Measurements from ENCODE around the gene PGRMC2.
"Not testable (repeated sequence)": the region's sequence is repeated elsewhere in the genome, so short reads cannot be mapped to it uniquely, and the experiment has no call there.

PGRMC2 gene

DNA sequence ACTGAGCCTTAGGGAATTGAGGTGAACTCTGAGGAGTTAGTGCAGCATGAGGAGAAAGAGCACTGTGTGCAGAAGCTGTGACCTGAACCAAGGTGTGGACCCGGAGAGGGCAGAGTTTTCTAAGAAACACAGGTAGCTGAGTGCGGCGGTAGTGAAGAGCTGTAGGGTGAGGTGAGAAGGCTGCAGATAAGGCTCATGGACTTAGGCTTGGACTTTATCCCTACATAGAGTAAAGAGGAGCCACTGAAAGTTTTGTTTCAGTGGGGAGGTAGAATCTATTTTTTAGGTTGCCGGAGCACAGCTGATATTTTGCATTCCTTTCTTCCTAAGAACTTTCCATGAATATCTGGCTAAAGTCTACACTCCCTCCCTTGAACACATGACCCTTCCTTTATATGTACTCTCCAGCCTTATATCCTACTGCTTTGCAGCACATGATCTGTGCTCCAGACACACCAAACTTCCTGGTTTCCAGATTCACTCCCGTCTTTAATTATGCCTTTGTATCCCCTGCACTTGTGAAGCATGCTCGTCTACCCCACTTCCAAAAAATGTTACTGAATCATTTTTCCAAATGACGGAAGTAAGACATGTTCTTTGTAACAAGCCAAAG lies 10.6 kb upstream of the PGRMC2 start:
- DNase-seq: no peak

- DNase-seq: no peak
These were observed 7.6 kb upstream of the PGRMC2 start for GRCh38 chr4:128295255-128295654.

- DNase-seq: no peak
These were observed 6.9 kb upstream of the PGRMC2 start for GRCh38 chr4:128294464-128294863.

GRCh38 chr4:128292349-128292748 lies 4.7 kb upstream of the PGRMC2 start:
- no peak for DNase-seq

GRCh38 chr4:128291096-128291495 lies 3.5 kb upstream of the PGRMC2 start:
- no peak for DNase-seq

DNA sequence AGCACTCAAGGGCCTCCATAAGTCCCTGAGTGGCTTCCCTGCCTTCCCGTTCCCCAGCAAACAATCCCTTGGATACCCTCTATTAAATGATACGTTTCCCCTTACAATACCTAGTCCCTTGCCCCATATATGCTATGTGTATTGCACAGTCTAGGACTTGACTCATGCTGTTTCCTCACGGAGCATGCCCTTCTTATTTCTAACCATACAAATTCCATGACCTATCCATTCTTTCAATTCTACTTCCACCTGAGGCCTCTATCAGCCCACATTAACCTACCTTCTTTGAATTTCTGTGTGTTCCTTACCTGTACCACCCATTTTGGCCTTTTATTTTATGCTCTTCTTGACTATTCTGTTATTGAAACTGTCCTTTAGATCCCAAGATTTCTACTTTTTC lies 2.9 kb upstream of the PGRMC2 start:
- DNase-seq: no peak

DNA sequence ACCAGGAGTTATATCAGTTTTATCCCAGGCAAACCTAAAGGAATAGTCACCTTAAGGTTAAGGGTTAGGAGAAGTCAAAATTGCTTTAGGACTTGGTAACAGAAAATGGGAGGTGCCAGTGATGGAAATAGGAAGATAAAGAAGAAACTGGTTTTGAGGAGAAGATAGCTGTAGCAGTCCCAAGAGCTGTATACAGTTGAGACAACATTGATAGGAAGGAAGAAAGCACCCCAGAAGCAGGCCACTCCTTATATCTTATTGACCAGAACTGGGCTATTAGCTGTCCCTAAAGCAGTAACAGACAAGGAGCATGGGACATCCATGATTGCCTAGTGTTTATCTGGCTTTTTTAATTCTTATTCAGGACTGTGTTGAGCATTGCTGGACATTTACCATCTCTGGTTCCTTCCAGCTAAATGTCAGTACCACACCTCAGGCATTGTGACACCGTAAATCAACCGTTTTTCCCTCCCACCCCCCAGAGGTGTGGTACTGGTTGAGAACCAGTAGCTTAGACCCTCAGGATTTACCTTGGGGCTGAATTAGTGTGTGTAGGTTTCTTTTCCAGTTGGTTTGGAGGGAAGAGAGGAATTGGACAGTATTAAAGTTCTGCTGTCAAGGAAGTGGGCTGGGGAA lies 2.0 kb upstream of the PGRMC2 start:
- no peak for DNase-seq

- DNase-seq: no peak
These were observed 1.1 kb upstream of the PGRMC2 start for GRCh38 chr4:128288689-128289106.

- peak; percentile 100 for DNase-seq
These were observed 467 bp upstream of the PGRMC2 start for GRCh38 chr4:128287871-128288688.

DNA sequence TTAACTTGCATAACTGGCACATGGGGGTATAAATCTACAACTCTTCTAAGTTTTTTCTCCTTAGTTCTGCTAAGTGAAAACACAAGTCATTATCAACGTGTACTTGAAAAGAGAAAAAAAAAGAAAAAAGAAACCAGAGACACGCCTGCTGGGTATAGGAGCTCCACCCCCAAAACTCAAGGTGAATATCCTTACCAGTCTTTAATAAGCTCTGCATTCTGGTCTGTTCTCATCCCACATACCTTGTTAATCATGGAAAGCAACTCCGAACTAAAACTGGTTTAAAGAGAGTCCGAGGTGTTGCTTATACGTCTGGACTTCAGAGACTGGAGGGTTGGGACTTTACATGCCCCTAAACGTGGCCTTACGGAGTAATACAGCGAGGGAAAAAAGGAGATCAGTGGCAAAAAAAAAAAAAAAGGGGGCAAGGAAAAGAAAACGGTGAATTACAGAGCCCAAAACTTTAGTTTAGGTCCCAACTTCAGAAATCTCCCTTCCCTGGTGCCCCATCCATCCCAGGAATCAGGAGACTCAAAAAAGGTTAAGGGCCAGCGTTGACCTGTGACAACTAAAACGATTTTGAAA lies 1.0 kb downstream of the PGRMC2 start:
- peak; percentile 31 for DNase-seq

DNA sequence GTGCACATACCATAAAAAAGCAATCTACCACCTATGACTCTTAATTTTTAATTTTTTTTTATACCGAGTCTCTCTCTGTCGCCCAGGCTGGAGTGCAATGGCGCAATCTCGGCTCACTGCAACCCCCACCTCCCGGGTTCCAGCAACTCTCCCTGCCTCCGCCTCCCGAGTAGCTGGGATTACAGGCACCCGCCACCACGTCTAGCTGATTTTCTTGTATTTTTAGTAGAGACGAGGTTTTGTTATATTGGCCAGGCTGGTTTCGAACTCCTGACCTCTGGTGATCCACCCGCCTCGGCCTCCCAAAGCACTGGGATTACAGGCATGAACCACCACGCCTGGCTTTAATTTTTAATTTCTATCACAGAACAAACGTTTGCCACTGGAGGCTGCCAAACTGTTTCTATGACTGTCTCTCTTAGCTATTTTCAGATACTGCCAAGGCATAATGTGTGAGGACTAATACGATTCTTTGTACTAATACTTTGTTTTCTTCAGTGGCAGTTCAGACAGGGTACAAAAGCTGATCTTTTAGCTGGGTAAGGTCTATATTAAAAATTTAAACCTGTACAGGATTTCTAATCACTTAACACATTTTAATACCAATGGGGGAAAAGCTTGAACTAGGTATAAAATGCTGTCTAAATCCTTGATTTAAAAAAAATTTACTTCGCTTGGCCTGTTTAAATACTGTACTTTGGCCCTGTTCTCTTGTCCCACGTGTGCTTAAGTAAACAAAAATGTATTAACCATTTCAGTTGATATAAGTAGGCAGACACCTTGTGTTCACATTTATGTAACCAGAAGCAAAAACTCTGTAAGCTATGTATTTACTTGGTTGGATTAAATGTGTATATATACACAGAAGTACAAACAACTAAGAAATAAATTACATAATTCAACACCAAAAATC lies 2.3 kb downstream of the PGRMC2 start:
- DNase-seq: no peak

- DNase-seq: no peak
These were observed 3.3 kb downstream of the PGRMC2 start for GRCh38 chr4:128284317-128284716.

DNA sequence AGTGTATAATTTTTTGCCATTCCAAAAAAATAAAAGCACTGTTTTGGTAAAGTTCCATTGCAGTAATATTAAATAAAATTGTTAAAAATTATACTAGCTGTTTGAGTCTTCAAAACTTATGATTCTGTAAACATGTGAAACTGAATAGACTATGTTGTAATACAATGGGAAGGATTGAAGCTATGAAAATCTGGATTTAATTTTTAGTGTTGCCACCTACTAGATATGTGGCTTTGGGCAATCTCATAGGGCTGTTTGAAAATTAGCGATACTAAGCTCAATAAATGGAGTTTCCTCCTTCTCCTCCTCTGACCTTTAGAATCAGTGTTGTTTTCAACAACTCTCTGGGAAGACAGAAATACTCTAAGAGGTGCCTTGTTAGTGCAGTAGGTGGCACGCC lies 4.5 kb downstream of the PGRMC2 start:
- no peak for DNase-seq

DNA sequence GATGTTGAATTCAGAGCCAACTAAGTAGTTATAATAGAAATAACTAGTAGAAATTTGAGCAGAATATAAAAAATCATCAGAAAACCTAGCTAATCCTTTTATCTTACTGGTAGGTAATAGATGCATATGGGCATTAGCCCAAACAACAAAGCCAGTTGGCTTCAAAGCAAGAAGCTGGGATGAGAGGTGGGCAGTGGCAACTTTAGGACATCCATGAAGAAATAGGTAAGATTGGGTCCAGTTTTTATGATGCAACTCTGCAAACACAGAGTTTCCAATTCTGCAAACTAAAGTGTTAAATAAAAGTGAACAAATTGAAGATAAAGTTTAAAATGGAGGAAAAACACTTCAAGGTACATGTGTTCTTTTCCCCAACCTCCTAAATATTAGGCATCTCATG lies 5.1 kb downstream of the PGRMC2 start:
- no peak for DNase-seq

- DNase-seq: no peak
These were observed 6.3 kb downstream of the PGRMC2 start for GRCh38 chr4:128281354-128281753.

- no peak for DNase-seq
These were observed 7.9 kb downstream of the PGRMC2 start for GRCh38 chr4:128279624-128280225.

GRCh38 chr4:128277856-128278255 lies 9.8 kb downstream of the PGRMC2 start:
- no peak for DNase-seq

GRCh38 chr4:128275346-128275745 lies 12.3 kb downstream of the PGRMC2 start:
- DNase-seq: no peak

- DNase-seq: no peak
These were observed 16.1 kb downstream of the PGRMC2 start for GRCh38 chr4:128271551-128271950.

DNA sequence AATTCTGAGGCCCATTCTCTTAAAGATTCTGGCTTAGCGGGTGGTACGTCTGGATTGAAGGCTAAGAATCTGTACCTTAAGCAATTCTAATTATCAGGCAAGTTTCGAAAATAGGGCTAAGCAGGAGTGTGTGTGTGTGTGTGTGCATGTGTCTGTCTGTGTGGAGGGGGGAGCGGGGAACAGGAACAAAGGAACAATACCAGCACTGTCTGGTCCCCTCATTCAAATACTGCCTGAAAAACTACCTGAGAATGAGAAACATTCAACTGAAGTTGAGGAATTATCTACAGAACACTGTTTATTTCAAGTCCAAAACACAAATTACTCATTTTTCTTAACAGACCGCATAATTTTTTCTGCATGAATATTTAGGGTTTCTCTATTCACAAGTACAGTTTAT lies 18.6 kb downstream of the PGRMC2 start:
- DNase-seq: no peak

DNA sequence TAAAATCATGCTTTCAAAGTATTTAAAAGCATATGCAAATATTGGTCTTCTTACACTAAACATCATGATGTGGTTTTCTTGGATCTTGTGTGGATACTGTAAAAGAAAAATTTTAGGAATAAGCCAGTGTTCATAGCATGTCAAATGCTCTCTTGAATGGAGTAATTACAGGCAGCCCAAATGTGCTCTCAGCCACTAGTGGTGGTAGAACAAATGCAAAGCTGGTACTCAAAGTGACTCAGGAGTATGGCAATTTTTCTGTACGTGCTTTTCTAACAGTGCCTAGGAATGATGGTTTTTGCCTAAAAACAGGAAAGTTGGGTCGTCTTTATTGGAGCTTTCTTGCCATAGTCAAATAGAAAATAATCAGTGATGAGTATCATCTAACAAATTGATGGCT lies 19.9 kb downstream of the PGRMC2 start:
- DNase-seq: no peak

GRCh38 chr4:128267171-128267570 lies 20.4 kb downstream of the PGRMC2 start:
- not testable (repeated sequence) for DNase-seq
